Liver (tissue), 9 donors: ENCODE results near the gene DNAJC15. TPM values are rescaled to one million over a fixed set of nuclear protein-coding genes. Genes with fewer than 3 reads are reported as not detected.

Experiments
- DNase-seq: peaks from one replicate; pipeline ENCODE4 v3.0.0-alpha.2; 2017; ENCODE audit warnings: low spot score
- H3K27ac ChIP-seq, 2 donors: one replicate each; pipeline ENCODE4 v1.7.0; 2013; ENCODE audit warnings: inconsistent platforms in 2 of 2, low read length in 2 of 2, control low read depth in 1 of 2, low read depth in 1 of 2, mild to moderate bottlenecking in 1 of 2
- H3K27me3 ChIP-seq, 4 donors: one replicate each; pipeline versions ENCODE4 v1.6.1 to v1.7.0; 2013; ENCODE audit warnings: low read length in 3 of 4, inconsistent platforms in 1 of 4, mild to moderate bottlenecking in 1 of 4, moderate library complexity in 1 of 4; ENCODE audit not compliant: control insufficient read depth in 4 of 4, insufficient read depth in 4 of 4
- H3K36me3 ChIP-seq, 4 donors: one replicate each; pipeline versions ENCODE4 v1.6.1 to v1.7.0; 2013; ENCODE audit warnings: low read length in 3 of 4, mild to moderate bottlenecking in 3 of 4, low read depth in 1 of 4, moderate library complexity in 1 of 4; ENCODE audit not compliant: control insufficient read depth in 4 of 4, insufficient read depth in 3 of 4
- H3K4me1 ChIP-seq, 4 donors: one replicate each; pipeline versions ENCODE4 v1.6.1 to v1.7.0; 2013; ENCODE audit warnings: low read length in 3 of 4, mild to moderate bottlenecking in 3 of 4, moderate library complexity in 1 of 4; ENCODE audit not compliant: control insufficient read depth in 4 of 4, insufficient read depth in 4 of 4
- H3K4me3 ChIP-seq, 3 donors: one replicate each; pipeline versions ENCODE4 v1.6.1 to v1.7.0; 2013; ENCODE audit warnings: low read length in 3 of 3, control low read depth in 1 of 3, low read depth in 1 of 3, mild to moderate bottlenecking in 1 of 3
- H3K9ac ChIP-seq, 2 donors: one replicate each; pipeline ENCODE4 v1.7.0; 2013; ENCODE audit warnings: low read length in 2 of 2, mild to moderate bottlenecking in 2 of 2, moderate library complexity in 2 of 2, control low read depth in 1 of 2, low read depth in 1 of 2
- H3K9me3 ChIP-seq, 4 donors: one replicate each; pipeline versions ENCODE4 v1.6.1 to v1.7.0; 2013; ENCODE audit warnings: low read length in 3 of 4; ENCODE audit not compliant: control insufficient read depth in 4 of 4
- EGR1 ChIP-seq, 2 donors: IDR thresholded peaks; 2 replicates each; pipeline ENCODE4 v1.6.1; 2016 to 2018; ENCODE audit warnings: antibody characterized with exemption in 2 of 2, low read depth in 2 of 2
- FOXA1 ChIP-seq: IDR thresholded peaks from 2 replicates; pipeline ENCODE4 v1.6.1; 2016; ENCODE audit warnings: antibody characterized with exemption
- FOXA2 ChIP-seq: IDR thresholded peaks from 2 replicates; pipeline ENCODE4 v1.6.1; 2016; ENCODE audit warnings: antibody characterized with exemption
- GABPA ChIP-seq, 2 donors: IDR thresholded peaks in 1 of 2; conservative IDR thresholded peaks in 1 of 2; 2 replicates each; pipeline ENCODE4 v1.6.1; 2016; ENCODE audit warnings: antibody characterized with exemption in 2 of 2, mild to moderate bottlenecking in 1 of 2, moderate library complexity in 1 of 2
- HNF4A ChIP-seq, 2 donors: conservative IDR thresholded peaks; 2 replicates each; pipeline ENCODE4 v1.6.1; 2016; ENCODE audit warnings: antibody characterized with exemption in 2 of 2, mild to moderate bottlenecking in 2 of 2
- HNF4G ChIP-seq: IDR thresholded peaks from 2 replicates; pipeline ENCODE4 v1.6.1; 2016; ENCODE audit warnings: antibody characterized with exemption
- JUND ChIP-seq, 2 donors: IDR thresholded peaks; 2 replicates each; pipeline ENCODE4 v1.6.1; 2016; ENCODE audit warnings: antibody characterized with exemption in 2 of 2
- NR2F2 ChIP-seq: IDR thresholded peaks from 2 replicates; pipeline ENCODE4 v1.6.1; 2016; ENCODE audit warnings: antibody characterized with exemption
- RAD21 ChIP-seq, 2 donors: IDR thresholded peaks; 2 replicates each; pipeline ENCODE4 v1.6.1; 2016; ENCODE audit warnings: antibody characterized with exemption in 2 of 2, mild to moderate bottlenecking in 2 of 2
- RXRA ChIP-seq, 2 donors: IDR thresholded peaks; 2 replicates each; pipeline ENCODE4 v1.6.1; 2017 to 2018; ENCODE audit warnings: antibody characterized with exemption in 2 of 2, mild to moderate bottlenecking in 1 of 2
- SP1 ChIP-seq: IDR thresholded peaks from 2 replicates; pipeline ENCODE4 v1.6.1; 2018; ENCODE audit warnings: antibody characterized with exemption, mild to moderate bottlenecking
- YY1 ChIP-seq: IDR thresholded peaks from 2 replicates; pipeline ENCODE4 v1.6.1; 2016; ENCODE audit warnings: antibody characterized with exemption, mild to moderate bottlenecking
- ZBTB33 ChIP-seq: IDR thresholded peaks from 2 replicates; pipeline ENCODE4 v1.6.1; 2016; ENCODE audit warnings: antibody characterized with exemption
- WGBS: extraction: QIAGEN DNeasy Blood & Tissue Kit; methylation state at CpG from one replicate; pipeline ENCODE4 v1.1.7; 2013; 5-methylcytosine and 5-hydroxymethylcytosine counted together
- polyA plus RNA-seq, 2 donors: library from polyadenylated mRNA; stranded (reverse) in 1 of 2; unstranded in 1 of 2; fragments of 200-250 nt in 1 of 2; fragments of >200 nt in 1 of 2; fragmentation: Nextera tagmentation in 1 of 2; extraction: Ambion mirVana in 1 of 2; gene quantifications; one replicate each; pipeline versions ENCODE4 v1.2.1 to v1.2.3, GENCODE V29; 2013 to 2015
- total RNA-seq, 2 donors: library from RNA; depleted of rRNA; stranded (reverse); fragments of >200 nt; gene quantifications; one replicate each; pipeline ENCODE4 v1.2.3, GENCODE V29; 2014
- TF ChIP-seq, protein P1 (sequence below): fragments of 150-350 bp; IDR thresholded peaks from 2 replicates; pipeline ENCODE4 v1.5.1; 2017; ENCODE audit warnings: improper control_type of control experiment, low read depth, low read length; ENCODE audit not compliant: missing input control
- TF ChIP-seq, protein P2 (sequence below): IDR thresholded peaks from 2 replicates; pipeline ENCODE4 v1.6.1; 2016; ENCODE audit warnings: antibody characterized with exemption
- TF ChIP-seq, protein P3 (sequence below): IDR thresholded peaks from 2 replicates; pipeline ENCODE4 v1.6.1; 2016; ENCODE audit warnings: antibody characterized with exemption
- TF ChIP-seq, protein P4 (sequence below): IDR thresholded peaks from 2 replicates; pipeline ENCODE4 v1.6.1; 2016; ENCODE audit warnings: antibody characterized with exemption, mild to moderate bottlenecking
- donor health status: healthy.
- donor health status: healthy.
- donor health status: healthy.
- donor health status: healthy.
- donor health status: healthy.

The DNAJC15 gene
- total and polyA plus RNA-seq, 4 donors, result 5.8 to 55.4 (median 14.0) TPM

- WGBS, result 83% methylated on average over 3 of the region's 3 CpGs
- no peaks in the 10 kb centered on the region for H3K9me3 ChIP-seq
- no peak overlapping the region for H3K27ac ChIP-seq
- H3K4me3 ChIP-seq, result no peak overlapping the region
- no peak for TF ChIP-seq GABPA (IDR thresholded peaks at IDR 0.05 in 1 of 2, conservative IDR thresholded peaks at IDR 0.05 in 1 of 2)
- TF ChIP-seq HNF4G, result no peak
- no peak for TF ChIP-seq NR2F2
- TF ChIP-seq SP1, result no peak
- TF ChIP-seq RXRA (IDR thresholded peaks at IDR 0.05), result no peak
- TF ChIP-seq RAD21 (IDR thresholded peaks at IDR 0.05), result no peak
- no peak for TF ChIP-seq JUND (IDR thresholded peaks at IDR 0.05)
- TF ChIP-seq, protein P1, sequence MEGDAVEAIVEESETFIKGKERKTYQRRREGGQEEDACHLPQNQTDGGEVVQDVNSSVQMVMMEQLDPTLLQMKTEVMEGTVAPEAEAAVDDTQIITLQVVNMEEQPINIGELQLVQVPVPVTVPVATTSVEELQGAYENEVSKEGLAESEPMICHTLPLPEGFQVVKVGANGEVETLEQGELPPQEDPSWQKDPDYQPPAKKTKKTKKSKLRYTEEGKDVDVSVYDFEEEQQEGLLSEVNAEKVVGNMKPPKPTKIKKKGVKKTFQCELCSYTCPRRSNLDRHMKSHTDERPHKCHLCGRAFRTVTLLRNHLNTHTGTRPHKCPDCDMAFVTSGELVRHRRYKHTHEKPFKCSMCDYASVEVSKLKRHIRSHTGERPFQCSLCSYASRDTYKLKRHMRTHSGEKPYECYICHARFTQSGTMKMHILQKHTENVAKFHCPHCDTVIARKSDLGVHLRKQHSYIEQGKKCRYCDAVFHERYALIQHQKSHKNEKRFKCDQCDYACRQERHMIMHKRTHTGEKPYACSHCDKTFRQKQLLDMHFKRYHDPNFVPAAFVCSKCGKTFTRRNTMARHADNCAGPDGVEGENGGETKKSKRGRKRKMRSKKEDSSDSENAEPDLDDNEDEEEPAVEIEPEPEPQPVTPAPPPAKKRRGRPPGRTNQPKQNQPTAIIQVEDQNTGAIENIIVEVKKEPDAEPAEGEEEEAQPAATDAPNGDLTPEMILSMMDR, result no peak
- no peak for TF ChIP-seq HNF4A (conservative IDR thresholded peaks at IDR 0.05)
- TF ChIP-seq, protein P2, sequence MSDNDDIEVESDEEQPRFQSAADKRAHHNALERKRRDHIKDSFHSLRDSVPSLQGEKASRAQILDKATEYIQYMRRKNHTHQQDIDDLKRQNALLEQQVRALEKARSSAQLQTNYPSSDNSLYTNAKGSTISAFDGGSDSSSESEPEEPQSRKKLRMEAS, result no peak
- TF ChIP-seq FOXA1, result no peak
- TF ChIP-seq, protein P3, sequence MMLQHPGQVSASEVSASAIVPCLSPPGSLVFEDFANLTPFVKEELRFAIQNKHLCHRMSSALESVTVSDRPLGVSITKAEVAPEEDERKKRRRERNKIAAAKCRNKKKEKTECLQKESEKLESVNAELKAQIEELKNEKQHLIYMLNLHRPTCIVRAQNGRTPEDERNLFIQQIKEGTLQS, result no peak
- TF ChIP-seq ZBTB33, result no peak
- TF ChIP-seq YY1, result no peak
- TF ChIP-seq, protein P4, sequence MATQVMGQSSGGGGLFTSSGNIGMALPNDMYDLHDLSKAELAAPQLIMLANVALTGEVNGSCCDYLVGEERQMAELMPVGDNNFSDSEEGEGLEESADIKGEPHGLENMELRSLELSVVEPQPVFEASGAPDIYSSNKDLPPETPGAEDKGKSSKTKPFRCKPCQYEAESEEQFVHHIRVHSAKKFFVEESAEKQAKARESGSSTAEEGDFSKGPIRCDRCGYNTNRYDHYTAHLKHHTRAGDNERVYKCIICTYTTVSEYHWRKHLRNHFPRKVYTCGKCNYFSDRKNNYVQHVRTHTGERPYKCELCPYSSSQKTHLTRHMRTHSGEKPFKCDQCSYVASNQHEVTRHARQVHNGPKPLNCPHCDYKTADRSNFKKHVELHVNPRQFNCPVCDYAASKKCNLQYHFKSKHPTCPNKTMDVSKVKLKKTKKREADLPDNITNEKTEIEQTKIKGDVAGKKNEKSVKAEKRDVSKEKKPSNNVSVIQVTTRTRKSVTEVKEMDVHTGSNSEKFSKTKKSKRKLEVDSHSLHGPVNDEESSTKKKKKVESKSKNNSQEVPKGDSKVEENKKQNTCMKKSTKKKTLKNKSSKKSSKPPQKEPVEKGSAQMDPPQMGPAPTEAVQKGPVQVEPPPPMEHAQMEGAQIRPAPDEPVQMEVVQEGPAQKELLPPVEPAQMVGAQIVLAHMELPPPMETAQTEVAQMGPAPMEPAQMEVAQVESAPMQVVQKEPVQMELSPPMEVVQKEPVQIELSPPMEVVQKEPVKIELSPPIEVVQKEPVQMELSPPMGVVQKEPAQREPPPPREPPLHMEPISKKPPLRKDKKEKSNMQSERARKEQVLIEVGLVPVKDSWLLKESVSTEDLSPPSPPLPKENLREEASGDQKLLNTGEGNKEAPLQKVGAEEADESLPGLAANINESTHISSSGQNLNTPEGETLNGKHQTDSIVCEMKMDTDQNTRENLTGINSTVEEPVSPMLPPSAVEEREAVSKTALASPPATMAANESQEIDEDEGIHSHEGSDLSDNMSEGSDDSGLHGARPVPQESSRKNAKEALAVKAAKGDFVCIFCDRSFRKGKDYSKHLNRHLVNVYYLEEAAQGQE, result no peak
- no peak for TF ChIP-seq FOXA2
- TF ChIP-seq EGR1 (IDR thresholded peaks at IDR 0.05; ENCODE audit: low read depth in 2 of 2), result no peak
- peaks cover 2 to 9% (median 4%) of the 10 kb centered on the region in 4 donors for H3K4me1 ChIP-seq
- no peaks in the 10 kb centered on the region for H3K36me3 ChIP-seq
- DNase-seq, result no peak
- H3K9ac ChIP-seq, result no peak overlapping the region
- no peaks in the 10 kb centered on the region for H3K27me3 ChIP-seq
Observed at GRCh38 chr13:43057653-43058317, 34.4 kb downstream of the DNAJC15 start.
